ENCODE measurements around the gene PPM1K.

PPM1K gene

GRCh38 chr4:88277711-88278225 is 6.6 kb downstream of the PPM1K start:
- peak; percentile 30 for FAIRE-seq
- DNase-seq (ENCODE audit: low spot score), result no peak

GRCh38 chr4:88276952-88277710 is 7.2 kb downstream of the PPM1K start:
- FAIRE-seq (no peak), DNase-seq (ENCODE audit: low spot score) (no peak)

- FAIRE-seq (no peak), DNase-seq (ENCODE audit: low spot score) (no peak)
Observed at GRCh38 chr4:88275949-88276515, 8.3 kb downstream of the PPM1K start.

- DNase-seq (ENCODE audit: low spot score) (no peak), FAIRE-seq (no peak)
Observed at GRCh38 chr4:88275516-88275915, 8.8 kb downstream of the PPM1K start.

GRCh38 chr4:88268913-88269312 is 15.4 kb downstream of the PPM1K start:
- no peak for DNase-seq (ENCODE audit: low spot score)
- FAIRE-seq, result no peak

- FAIRE-seq (no peak), DNase-seq (ENCODE audit: low spot score) (no peak)
Observed at GRCh38 chr4:88264336-88264735, 20.0 kb downstream of the PPM1K start.

GRCh38 chr4:88257726-88258125 is 26.6 kb downstream of the PPM1K start:
- no peak for FAIRE-seq
- DNase-seq (ENCODE audit: low spot score), result no peak

GRCh38 chr4:88255111-88255510 is 29.2 kb downstream of the PPM1K start:
- FAIRE-seq, result no peak
- DNase-seq (ENCODE audit: low spot score), result no peak

GRCh38 chr4:88251924-88252323 is 32.4 kb downstream of the PPM1K start:
- no peak for FAIRE-seq

GRCh38 chr4:88247148-88247547 is 37.2 kb downstream of the PPM1K start:
- no peak for FAIRE-seq

More at GRCh38 chr4:88251924-88252323, 32.4 kb downstream of the PPM1K start:
- no peak for DNase-seq (ENCODE audit: low spot score)

GRCh38 chr4:88246600-88246999 is 37.8 kb downstream of the PPM1K start:
- DNase-seq (ENCODE audit: low spot score) (no peak), FAIRE-seq (no peak)

More at GRCh38 chr4:88247148-88247547, 37.2 kb downstream of the PPM1K start:
- no peak for DNase-seq (ENCODE audit: low spot score)

- peak; percentile 37 for FAIRE-seq
Observed at GRCh38 chr4:88244816-88245579, 39.4 kb downstream of the PPM1K start.

GRCh38 chr4:88244056-88244455 is 40.3 kb downstream of the PPM1K start:
- no peak for FAIRE-seq
- no peak for DNase-seq (ENCODE audit: low spot score)

More at GRCh38 chr4:88244816-88245579, 39.4 kb downstream of the PPM1K start:
- DNase-seq (ENCODE audit: low spot score), result no peak

- no peak for FAIRE-seq
- DNase-seq (ENCODE audit: low spot score), result no peak
Observed at GRCh38 chr4:88242144-88242543, 42.2 kb downstream of the PPM1K start.

GRCh38 chr4:88240297-88240714 is 44.1 kb downstream of the PPM1K start:
- FAIRE-seq, result no peak
- no peak for DNase-seq (ENCODE audit: low spot score)

- FAIRE-seq (no peak), DNase-seq (ENCODE audit: low spot score) (no peak)
Observed at GRCh38 chr4:88230969-88231771, 53.2 kb downstream of the PPM1K start.

GRCh38 chr4:88230461-88230891 is 53.9 kb downstream of the PPM1K start:
- DNase-seq (ENCODE audit: low spot score) (no peak), FAIRE-seq (no peak)

GRCh38 chr4:88227734-88228133 is 56.6 kb downstream of the PPM1K start:
- no peak for DNase-seq (ENCODE audit: low spot score)
- no peak for FAIRE-seq

GRCh38 chr4:88226143-88226542 is 58.2 kb downstream of the PPM1K start:
- DNase-seq (ENCODE audit: low spot score), result no peak
- FAIRE-seq, result no peak

GRCh38 chr4:88225232-88226105 is 58.9 kb downstream of the PPM1K start:
- DNase-seq (ENCODE audit: low spot score), result no peak
- no peak for FAIRE-seq
